Uterus (tissue), 2 donors: ENCODE results near the gene TTLL12.

Experiments used
- CTCF ChIP-seq, 4 experiments: fragments of 200-600 bp in 2 of 4; fragments of 450-650 bp in 2 of 4; sonication (generic) in 2 of 4; IDR thresholded peaks; one replicate each; pipeline ENCODE4 v1.5.1; 2016 to 2019; ENCODE audit warnings: antibody characterized with exemption in 4 of 4, mild to moderate bottlenecking in 2 of 4, moderate library complexity in 1 of 4
- POLR2A ChIP-seq, 2 donors: fragments of 450-650 bp; IDR thresholded peaks; one replicate each; pipeline ENCODE4 v1.6.1; 2016; ENCODE audit warnings: antibody characterized with exemption in 2 of 2, mild to moderate bottlenecking in 1 of 2, moderate library complexity in 1 of 2

DNA sequence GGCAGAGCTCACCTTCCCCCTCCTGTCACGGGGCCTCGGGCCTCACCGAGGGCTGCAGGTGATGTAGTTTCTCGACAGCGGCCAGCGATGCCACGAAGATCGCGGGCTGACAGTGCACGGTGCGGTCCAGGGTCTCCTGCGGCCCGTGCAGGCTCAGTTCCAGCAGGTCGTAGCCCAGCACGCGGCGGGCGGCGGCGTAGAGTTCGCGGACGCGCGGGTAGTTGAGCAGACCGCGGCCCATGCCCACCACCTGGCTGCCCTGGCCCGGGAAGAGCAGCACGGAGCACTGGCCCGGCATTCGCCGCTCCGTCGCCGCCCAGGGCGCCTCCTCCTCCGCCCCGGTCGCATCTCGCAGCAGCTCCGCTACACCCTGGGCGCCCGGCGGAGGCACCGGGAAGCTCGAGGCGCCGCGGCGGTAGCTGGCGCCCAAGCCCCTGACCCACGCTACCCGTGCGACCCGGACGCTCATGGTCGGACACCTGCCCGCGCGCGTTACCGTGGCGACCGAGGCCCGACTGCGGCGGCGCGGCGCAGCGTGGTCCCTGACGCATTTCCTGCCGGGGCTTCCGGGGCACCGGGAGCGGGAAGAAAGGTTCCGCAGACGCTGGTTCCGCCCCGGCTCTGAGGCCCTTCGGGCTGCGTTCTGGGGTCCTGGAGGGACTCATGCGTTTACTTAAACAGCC lies 43.9 kb downstream of the TTLL12 start, which contains the start of gene MCAT:
- peak in 1 of 4 experiments; percentile 26 for TF ChIP-seq CTCF (IDR thresholded peaks at IDR 0.05)
- TF ChIP-seq POLR2A (IDR thresholded peaks at IDR 0.05): peak; percentile 51 to 68
